ENCODE data around the gene NCOA5.

The NCOA5 gene

DNA sequence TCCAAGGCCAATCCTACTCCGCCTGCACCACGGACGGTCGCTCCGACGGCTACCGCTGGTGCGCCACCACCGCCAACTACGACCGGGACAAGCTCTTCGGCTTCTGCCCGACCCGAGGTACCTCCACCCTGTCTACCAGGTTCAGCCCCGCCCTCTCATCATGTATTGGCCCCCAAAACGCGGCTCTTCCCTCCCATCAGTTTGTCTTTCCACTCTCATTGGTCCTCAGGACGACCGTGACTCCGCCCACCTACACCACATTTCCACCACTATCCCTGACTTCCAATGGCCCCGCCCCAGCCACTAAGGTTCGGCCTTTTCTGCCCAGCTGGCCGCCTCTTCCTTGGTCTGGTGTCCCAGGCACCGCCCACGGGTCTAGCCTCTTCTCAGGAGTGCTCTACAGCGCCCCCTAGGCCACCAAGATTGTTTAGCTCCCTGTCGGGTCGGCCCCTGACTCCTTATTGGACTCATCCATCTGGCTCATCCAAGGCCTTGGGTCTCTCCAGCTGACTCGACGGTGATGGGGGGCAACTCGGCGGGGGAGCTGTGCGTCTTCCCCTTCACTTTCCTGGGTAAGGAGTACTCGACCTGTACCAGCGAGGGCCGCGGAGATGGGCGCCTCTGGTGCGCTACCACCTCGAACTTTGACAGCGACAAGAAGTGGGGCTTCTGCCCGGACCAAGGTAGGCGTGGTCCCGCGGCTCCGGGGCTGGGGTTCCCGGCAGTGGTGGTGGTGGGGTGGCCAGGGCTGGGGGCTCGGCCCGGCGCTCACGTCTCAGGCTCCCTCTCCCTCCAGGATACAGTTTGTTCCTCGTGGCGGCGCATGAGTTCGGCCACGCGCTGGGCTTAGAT, 77.9 kb downstream of the NCOA5 start:
- DNase-seq = no peak
